HL-60/S4 treated with retinoic acid at 250 ng/mL for 4 days and 3 days (cell line): ENCODE measurements around the gene BCL2L12.

Source experiments
- in situ Hi-C: fragments of 300-500 bp; cut with MboI; formaldehyde crosslinking; loops from 2 replicates; pipeline ENCODE4 v1.7.0; 2022; ENCODE audit warnings: low sequenced_read_pairs

The BCL2L12 gene

GRCh38 chr19:49641688-49642491 lies 23.8 kb upstream of the BCL2L12 start, which contains the start of gene SCAF1:
SCAF1 (plus strand) TSS chr19:49642209; CDS start chr19:49645027, 2,818 bp downstream.
- in situ Hi-C loops: no loop called here

- in situ Hi-C loops: no loop called here
Measured at GRCh38 chr19:49642492-49643035, 23.2 kb upstream of the BCL2L12 start.

- in situ Hi-C loops: no loop called here
Measured at GRCh38 chr19:49643466-49643865, 22.3 kb upstream of the BCL2L12 start.

GRCh38 chr19:49645592-49645991 lies 20.1 kb upstream of the BCL2L12 start:
- in situ Hi-C loops: no loop called here

- in situ Hi-C loops: no loop called here
Measured at GRCh38 chr19:49645995-49646394, 19.7 kb upstream of the BCL2L12 start.

GRCh38 chr19:49646586-49646985 lies 19.1 kb upstream of the BCL2L12 start:
- in situ Hi-C loops: no loop called here

GRCh38 chr19:49651029-49651819 lies 14.5 kb upstream of the BCL2L12 start:
- in situ Hi-C loops: no loop called here

GRCh38 chr19:49651820-49652550 lies 13.7 kb upstream of the BCL2L12 start:
- in situ Hi-C loops: no loop called here

- in situ Hi-C loops: no loop called here
Measured at GRCh38 chr19:49652551-49653465, 12.9 kb upstream of the BCL2L12 start.

- in situ Hi-C loops: no loop called here
Measured at GRCh38 chr19:49653466-49653806, 12.3 kb upstream of the BCL2L12 start.

GRCh38 chr19:49654581-49654980 lies 11.2 kb upstream of the BCL2L12 start:
- in situ Hi-C loops: no loop called here

- in situ Hi-C loops: no loop called here
Measured at GRCh38 chr19:49655570-49656455, 9.9 kb upstream of the BCL2L12 start.

GRCh38 chr19:49656456-49657109 lies 9.2 kb upstream of the BCL2L12 start:
- in situ Hi-C loops: no loop called here

GRCh38 chr19:49657493-49658138 lies 8.1 kb upstream of the BCL2L12 start:
- in situ Hi-C loops: no loop called here

GRCh38 chr19:49658139-49658517 lies 7.6 kb upstream of the BCL2L12 start:
- in situ Hi-C loops: no loop called here

- in situ Hi-C loops: no loop called here
Measured at GRCh38 chr19:49658566-49659442, 6.9 kb upstream of the BCL2L12 start.

GRCh38 chr19:49660338-49660961 lies 5.3 kb upstream of the BCL2L12 start:
- in situ Hi-C loops: no loop called here
